ENCODE measurements around the gene MUC2.

GRCh38 chr11:1032310-1032891 lies 42.3 kb upstream of the MUC2 start:
- TF ChIP-seq POLR2A (IDR thresholded peaks at IDR 0.05; ENCODE audit: low read depth, low read length) (no peak), CEBPB (IDR thresholded peaks at IDR 0.05; ENCODE audit: low read depth, low read length) (no peak), CTCF (conservative IDR thresholded peaks at IDR 0.05; ENCODE audit: low read depth, low read length) (no peak), SMC3 (IDR thresholded peaks at IDR 0.05; ENCODE audit: low read depth, low read length) (no peak), MAZ (IDR thresholded peaks at IDR 0.05; ENCODE audit: borderline replicate concordance, low read depth, low read length) (no peak), RFX5 (IDR thresholded peaks at IDR 0.05; ENCODE audit: low read depth, low read length) (no peak), BHLHE40 (IDR thresholded peaks at IDR 0.05; ENCODE audit: low read depth, low read length) (no peak), NFE2L2 (IDR thresholded peaks at IDR 0.05; ENCODE audit: low read depth, low read length) (no peak)

Measured in IMR-90 (cell line).